ENCODE results near the gene SORBS2. TPM values are rescaled to one million over a fixed set of nuclear protein-coding genes. Genes with fewer than 3 reads are reported as not detected.
A peak's percentile ranks its signal among the peaks of the same experiment; 100 is the strongest.

The SORBS2 gene
- total RNA-seq, 1 donor from 2014 or later = 43.2 TPM

DNA sequence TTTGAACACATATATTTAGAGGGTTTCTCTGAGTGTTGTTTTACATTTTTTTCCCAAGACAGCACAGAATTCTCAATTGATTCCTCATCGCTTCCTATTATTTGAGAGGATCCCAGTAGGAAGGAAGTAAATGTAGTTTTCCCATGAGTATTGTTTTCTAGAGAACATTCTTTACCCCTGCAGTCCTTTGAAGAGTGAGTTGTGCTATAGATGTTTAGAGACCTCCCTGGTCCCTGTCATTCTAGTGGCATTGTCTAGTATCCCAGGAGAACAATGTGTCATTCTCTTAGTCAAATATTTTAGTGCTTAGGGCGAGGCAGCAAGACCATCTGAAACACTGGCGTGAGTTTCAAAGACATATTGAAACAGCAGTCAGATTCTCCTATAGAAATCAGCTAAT lies 32.5 kb downstream of the SORBS2 start:
- TF ChIP-seq CTCF (conservative IDR thresholded peaks at IDR 0.05) = no peak
- Mint-ChIP-seq H3K27ac (peak overlapping the region; percentile 6), H3K9me3 (no peaks in the 10 kb centered on the region), H3K4me3 (no peak overlapping the region), H3K4me1 (ENCODE audit: unreplicated experiment) (peaks cover 21% of the 10 kb centered on the region), H3K36me3 (no peaks in the 10 kb centered on the region), H3K27me3 (no peaks in the 10 kb centered on the region)
- no peak for DNase-seq (ENCODE audit: extremely low spot score, unreplicated experiment)

GRCh38 chr4:185778307-185778706 lies 33.7 kb downstream of the SORBS2 start:
- Mint-ChIP-seq H3K27ac (no peak overlapping the region), H3K36me3 (no peaks in the 10 kb centered on the region), H3K4me3 (no peak overlapping the region), H3K9me3 (no peaks in the 10 kb centered on the region), H3K4me1 (ENCODE audit: unreplicated experiment) (peaks cover 33% of the 10 kb centered on the region), H3K27me3 (no peaks in the 10 kb centered on the region)
- no peak for DNase-seq (ENCODE audit: extremely low spot score, unreplicated experiment)
- TF ChIP-seq CTCF (conservative IDR thresholded peaks at IDR 0.05) = no peak

DNA sequence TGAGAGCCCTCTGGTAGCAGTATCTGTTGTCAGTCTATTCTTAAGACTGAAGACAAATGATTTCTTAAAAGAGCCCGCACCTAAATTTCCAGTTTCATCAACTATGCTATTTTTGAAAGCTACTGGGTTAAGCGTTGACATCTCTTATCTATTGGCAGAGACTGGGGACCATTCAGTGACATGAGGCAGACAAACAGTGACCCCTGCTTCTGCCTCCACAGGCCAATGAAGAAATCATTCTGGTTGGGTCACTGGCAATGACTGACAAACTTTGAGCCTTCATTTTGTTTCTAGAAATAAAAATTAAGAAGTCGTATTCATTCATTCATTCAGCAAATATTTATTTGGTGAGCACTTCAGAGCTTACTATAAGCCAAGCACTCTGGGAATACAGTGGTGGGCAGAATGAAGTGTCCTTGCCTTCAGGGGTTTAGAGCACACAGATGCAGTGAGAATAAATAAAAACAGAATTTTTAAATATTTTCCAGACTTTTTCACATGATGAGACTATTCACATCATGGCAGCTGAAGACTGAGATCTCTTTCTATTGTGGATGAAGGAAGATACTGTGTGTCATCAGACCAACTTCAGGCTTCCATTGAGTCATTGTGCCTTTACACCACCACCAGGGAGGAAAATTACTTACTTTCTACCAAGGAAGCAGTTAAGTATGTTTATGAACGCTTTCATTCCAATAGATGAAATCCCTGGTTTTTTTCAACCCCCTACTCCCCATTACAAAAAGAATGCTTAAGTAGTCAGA lies 36.0 kb downstream of the SORBS2 start:
- Mint-ChIP-seq H3K36me3 (peaks cover 4% of the 10 kb centered on the region), H3K27me3 (no peaks in the 10 kb centered on the region), H3K4me1 (ENCODE audit: unreplicated experiment) (peaks cover 44% of the 10 kb centered on the region), H3K4me3 (no peak overlapping the region), H3K9me3 (no peaks in the 10 kb centered on the region), H3K27ac (no peak overlapping the region)
- no peak for TF ChIP-seq CTCF (conservative IDR thresholded peaks at IDR 0.05)
- no peak for DNase-seq (ENCODE audit: extremely low spot score, unreplicated experiment)

- Mint-ChIP-seq H3K36me3 (peaks cover 4% of the 10 kb centered on the region), H3K27me3 (no peaks in the 10 kb centered on the region), H3K4me3 (peak overlapping the region; percentile 5), H3K27ac (no peak overlapping the region), H3K9me3 (no peaks in the 10 kb centered on the region), H3K4me1 (ENCODE audit: unreplicated experiment) (peaks cover 44% of the 10 kb centered on the region)
- no peak for TF ChIP-seq CTCF (conservative IDR thresholded peaks at IDR 0.05)
- no peak for DNase-seq (ENCODE audit: extremely low spot score, unreplicated experiment)
These were observed 36.9 kb downstream of the SORBS2 start for GRCh38 chr4:185774845-185775680.

GRCh38 chr4:185774131-185774653 lies 37.8 kb downstream of the SORBS2 start:
- Mint-ChIP-seq H3K9me3 (no peaks in the 10 kb centered on the region), H3K36me3 (peaks cover 4% of the 10 kb centered on the region), H3K27ac (no peak overlapping the region), H3K4me3 (peak overlapping the region; percentile 47), H3K27me3 (no peaks in the 10 kb centered on the region), H3K4me1 (ENCODE audit: unreplicated experiment) (peaks cover 38% of the 10 kb centered on the region)
- TF ChIP-seq CTCF (conservative IDR thresholded peaks at IDR 0.05) = no peak
- DNase-seq (ENCODE audit: extremely low spot score, unreplicated experiment) = no peak

Data from type B pancreatic cell (in vitro differentiated cells).